Activated naive CD4-positive, alpha-beta T cell treated with anti-CD3 and anti-CD28 coated beads for 36 hours (primary cell): ENCODE results near the gene CLDN19. TPM values are rescaled to one million over a fixed set of nuclear protein-coding genes. Genes with fewer than 3 reads are reported as not detected.
A peak's percentile ranks its signal among the peaks of the same experiment; 100 is the strongest.
"Not testable (repeated sequence)": the region's sequence is repeated elsewhere in the genome, so short reads cannot be mapped to it uniquely, and the experiment has no call there.

Experiments used
- CTCF ChIA-PET: fragments of 350-600 bp; sonication (Branson Sonifier 250); formaldehyde crosslinking; loops from one replicate; lab custom pipeline; 2021; ENCODE audit warnings: antibody characterized with exemption; lab: Charles Lee
- DNase-seq: peaks from one replicate; pipeline ENCODE4 v3.0.0-alpha.2; 2020
- H3K27ac Mint-ChIP-seq: one replicate; pipeline ENCODE4 v1.8.0; 2021; ENCODE audit warnings: mild to moderate bottlenecking, mixed read lengths
- H3K27me3 Mint-ChIP-seq: one replicate; pipeline ENCODE4 v1.8.0; 2021; ENCODE audit warnings: low read depth, mixed read lengths
- H3K36me3 Mint-ChIP-seq: one replicate; pipeline ENCODE4 v1.8.0; 2021; ENCODE audit warnings: low read depth, mixed read lengths
- H3K4me1 Mint-ChIP-seq: one replicate; pipeline ENCODE4 v1.8.0; 2021; ENCODE audit warnings: low read depth, mixed read lengths
- H3K4me3 Mint-ChIP-seq: one replicate; pipeline ENCODE4 v1.8.0; 2021; ENCODE audit warnings: mild to moderate bottlenecking, moderate library complexity, mixed read lengths
- H3K9me3 Mint-ChIP-seq: one replicate; pipeline ENCODE4 v1.8.0; 2021; ENCODE audit warnings: mixed read lengths
- intact Hi-C: fragments of 100-400 bp; cut with micrococcal nuclease; formaldehyde crosslinking; loops from one replicate; pipeline ENCODE4 v1.15.1; 2023
- total RNA-seq, 2 experiments: library from RNA; stranded (reverse); gene quantifications; one replicate each; pipeline ENCODE4 v1.2.3, GENCODE V29; 2021

CLDN19 gene
- total RNA-seq, 2 experiments from 2014 or later = not detected

GRCh38 chr1:42735477-42736105 lies 4.4 kb downstream of the CLDN19 start:
- intact Hi-C loops = no loop called here
- DNase-seq = no peak
- Mint-ChIP-seq H3K4me3 (no peak overlapping the region), H3K9me3 (no peaks in the 10 kb centered on the region), H3K27me3 (no peaks in the 10 kb centered on the region), H3K4me1 (peaks cover 11% of the 10 kb centered on the region), H3K36me3 (no peaks in the 10 kb centered on the region), H3K27ac (no peak overlapping the region)
- CTCF ChIA-PET = interaction anchor here (0.5 to 1.7 kb wide), 3 partner anchors 11 to 226 kb away, joined by 3 to 6 read pairs (median 3); no protein-coding TSS in a partner anchor

DNA sequence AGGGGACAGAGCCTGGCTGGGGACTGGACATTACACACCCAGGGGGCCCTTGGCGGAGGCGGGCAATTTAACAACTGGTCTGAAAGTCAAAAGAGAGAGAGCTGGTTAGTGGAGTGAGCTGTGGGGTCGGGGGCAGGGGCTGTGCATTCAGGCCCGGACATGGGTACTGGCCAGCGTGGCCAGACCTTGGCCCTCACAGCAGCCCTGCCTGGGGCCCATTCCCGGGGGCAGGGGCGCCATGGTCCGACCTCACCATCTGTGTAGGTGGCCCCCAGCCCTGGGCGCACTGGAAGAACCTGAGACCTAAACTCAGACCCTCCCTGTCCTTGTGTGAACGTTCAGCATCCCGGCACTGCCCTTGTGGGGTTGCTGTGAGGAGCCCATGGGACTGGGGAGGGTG lies 5.0 kb downstream of the CLDN19 start:
- Mint-ChIP-seq H3K4me3 (no peak overlapping the region), H3K36me3 (no peaks in the 10 kb centered on the region), H3K27me3 (no peaks in the 10 kb centered on the region), H3K4me1 (peaks cover 11% of the 10 kb centered on the region), H3K27ac (no peak overlapping the region), H3K9me3 (no peaks in the 10 kb centered on the region)
- CTCF ChIA-PET = interaction anchor here (1.7 kb wide), 1 partner anchor 11 kb away, joined by 6 read pairs; no protein-coding TSS in a partner anchor
- intact Hi-C loops = no loop called here
- no peak for DNase-seq

- Mint-ChIP-seq H3K4me3 (no peak overlapping the region), H3K27ac (no peak overlapping the region), H3K36me3 (no peaks in the 10 kb centered on the region), H3K27me3 (no peaks in the 10 kb centered on the region), H3K9me3 (no peaks in the 10 kb centered on the region), H3K4me1 (peaks cover 11% of the 10 kb centered on the region)
- DNase-seq = no peak
- CTCF ChIA-PET = interaction anchor here (0.6 kb wide), 1 partner anchor 11 kb away, joined by 3 read pairs; no protein-coding TSS in a partner anchor
- intact Hi-C loops = no loop called here
These were observed 5.6 kb downstream of the CLDN19 start for GRCh38 chr1:42734201-42735035.

DNA sequence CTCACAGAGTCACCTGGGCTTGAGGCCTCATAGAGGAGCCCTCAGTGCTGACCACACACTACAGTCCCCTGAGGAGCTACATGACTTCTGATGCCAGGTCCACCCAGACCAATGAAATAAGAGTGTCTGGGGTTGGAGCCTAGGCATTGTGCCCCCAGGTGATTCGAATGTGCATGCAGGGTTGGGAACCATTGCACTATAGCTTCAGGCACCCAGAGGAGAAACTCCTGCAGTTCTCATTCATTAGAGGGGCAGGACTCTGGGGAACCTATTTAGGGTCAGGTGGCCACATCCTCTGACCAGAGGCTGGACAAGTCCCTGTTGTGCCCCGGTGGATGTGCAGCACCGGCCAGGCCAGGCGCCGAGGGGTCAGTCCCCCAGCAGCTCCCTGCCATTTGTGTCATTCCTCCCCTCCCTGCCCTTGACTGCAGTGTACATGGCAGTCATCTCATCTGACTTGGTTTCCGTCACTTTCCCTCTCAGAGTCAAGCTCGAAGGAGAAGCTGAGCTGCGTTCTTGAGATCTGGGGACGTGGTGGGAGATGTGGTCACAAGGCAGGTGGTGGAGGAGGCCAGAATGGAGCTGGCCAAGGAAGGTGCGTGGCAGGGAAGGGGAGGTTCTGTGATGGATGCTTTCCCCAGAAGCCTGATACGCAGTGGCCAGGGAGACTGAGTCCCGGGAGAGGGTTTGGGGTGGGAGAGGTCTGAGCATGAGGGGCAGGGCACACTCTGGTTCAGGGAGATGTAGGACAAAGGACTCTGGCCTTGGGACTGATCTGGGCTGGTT lies 6.4 kb downstream of the CLDN19 start:
- CTCF ChIA-PET = interaction anchor here (0.5 to 0.6 kb wide), 3 partner anchors 12 to 1783 kb away, joined by 3 read pairs; no protein-coding TSS in a partner anchor
- H3K27ac Mint-ChIP-seq = no peak overlapping the region
- peaks cover 11% of the 10 kb centered on the region for H3K4me1 Mint-ChIP-seq
- intact Hi-C loops = no loop called here
- no peaks in the 10 kb centered on the region for H3K27me3 Mint-ChIP-seq
- no peak overlapping the region for H3K4me3 Mint-ChIP-seq
- no peak for DNase-seq
- no peaks in the 10 kb centered on the region for H3K9me3 Mint-ChIP-seq
- H3K36me3 Mint-ChIP-seq = no peaks in the 10 kb centered on the region

DNA sequence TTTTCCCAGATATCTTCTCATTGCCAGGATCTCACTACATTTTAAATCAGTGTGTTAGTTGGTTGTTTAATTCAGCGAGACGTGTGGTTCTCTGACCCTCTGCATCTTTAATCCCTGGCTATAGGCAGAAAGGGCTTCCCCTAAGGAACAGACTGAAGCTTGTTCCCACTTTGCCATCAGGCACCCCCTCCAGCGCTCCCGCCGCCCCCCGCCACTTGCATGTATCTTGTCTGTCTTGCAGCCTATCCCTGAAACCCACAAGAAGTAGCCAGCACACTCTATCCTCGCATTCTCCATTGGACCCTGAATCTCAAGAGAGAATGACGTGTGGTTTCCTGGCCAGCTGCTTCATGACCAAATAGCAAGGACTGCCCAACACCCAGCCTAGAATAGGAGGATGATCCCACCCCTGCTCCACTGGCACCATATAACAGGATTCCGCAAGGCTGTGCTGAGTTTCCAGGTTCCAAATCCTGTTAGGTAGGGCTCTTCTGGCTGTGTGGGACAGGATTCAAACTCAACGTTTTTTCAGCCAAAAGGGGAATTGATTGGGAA lies 7.8 kb downstream of the CLDN19 start:
- no peaks in the 10 kb centered on the region for H3K9me3 Mint-ChIP-seq
- intact Hi-C loops = no loop called here
- DNase-seq = no peak
- H3K27ac Mint-ChIP-seq = no peak overlapping the region
- H3K27me3 Mint-ChIP-seq = no peaks in the 10 kb centered on the region
- CTCF ChIA-PET = no interaction called here
- peaks cover 9% of the 10 kb centered on the region for H3K4me1 Mint-ChIP-seq
- no peak overlapping the region for H3K4me3 Mint-ChIP-seq
- H3K36me3 Mint-ChIP-seq = no peaks in the 10 kb centered on the region

GRCh38 chr1:42731585-42731984 lies 8.5 kb downstream of the CLDN19 start:
- H3K4me1 Mint-ChIP-seq = peaks cover 3% of the 10 kb centered on the region
- H3K9me3 Mint-ChIP-seq = no peaks in the 10 kb centered on the region
- intact Hi-C loops = loop anchor here (1.0 to 2.0 kb wide), 4 partner anchors 153 to 585 kb away; no protein-coding TSS in a partner anchor
- H3K36me3 Mint-ChIP-seq = no peaks in the 10 kb centered on the region
- no peaks in the 10 kb centered on the region for H3K27me3 Mint-ChIP-seq
- no peak for DNase-seq
- no peak overlapping the region for H3K27ac Mint-ChIP-seq
- H3K4me3 Mint-ChIP-seq = no peak overlapping the region
- CTCF ChIA-PET = no interaction called here

DNA sequence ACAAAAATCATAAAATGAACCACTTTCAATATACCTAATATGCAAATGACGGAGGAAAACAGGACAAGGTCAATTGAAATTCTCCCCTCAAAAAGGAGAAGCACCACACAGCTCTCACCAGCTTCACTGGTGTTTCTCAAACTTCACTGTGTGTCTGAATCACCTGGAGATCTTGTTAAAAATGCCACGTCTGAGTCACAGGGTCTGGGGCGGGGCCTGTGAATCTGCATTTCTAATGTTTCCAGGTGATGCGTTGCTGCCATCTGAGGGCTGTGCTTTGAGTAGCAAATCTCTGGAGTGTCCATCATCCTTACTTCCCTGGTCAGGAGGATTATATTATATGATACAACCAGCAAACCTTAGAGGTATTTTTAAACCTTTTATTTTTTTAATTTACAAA lies 9.0 kb downstream of the CLDN19 start:
- intact Hi-C loops = loop anchor here (1.0 to 2.0 kb wide), 4 partner anchors 153 to 584 kb away; no protein-coding TSS in a partner anchor
- Mint-ChIP-seq H3K27ac (no peak overlapping the region), H3K36me3 (no peaks in the 10 kb centered on the region), H3K4me1 (peaks cover 3% of the 10 kb centered on the region), H3K9me3 (no peaks in the 10 kb centered on the region), H3K4me3 (no peak overlapping the region), H3K27me3 (no peaks in the 10 kb centered on the region)
- DNase-seq = peak; percentile 87
- CTCF ChIA-PET = interaction anchor here (0.9 to 1.3 kb wide), 4 partner anchors 165 to 584 kb away, joined by 3 to 5 read pairs (median 3); no protein-coding TSS in a partner anchor

GRCh38 chr1:42730002-42730401 lies 10.0 kb downstream of the CLDN19 start:
- intact Hi-C loops = loop anchor here (2.0 kb wide), 1 partner anchor 583 kb away; no protein-coding TSS in a partner anchor
- CTCF ChIA-PET = interaction anchor here (0.7 to 1.3 kb wide), 5 partner anchors 152 to 583 kb away, joined by 3 to 5 read pairs (median 3); no protein-coding TSS in a partner anchor
- no peaks in the 10 kb centered on the region for H3K36me3 Mint-ChIP-seq
- peaks cover 3% of the 10 kb centered on the region for H3K4me1 Mint-ChIP-seq
- no peak overlapping the region for H3K27ac Mint-ChIP-seq
- no peaks in the 10 kb centered on the region for H3K9me3 Mint-ChIP-seq
- DNase-seq = peak; percentile 23
- H3K27me3 Mint-ChIP-seq = no peaks in the 10 kb centered on the region
- no peak overlapping the region for H3K4me3 Mint-ChIP-seq

DNA sequence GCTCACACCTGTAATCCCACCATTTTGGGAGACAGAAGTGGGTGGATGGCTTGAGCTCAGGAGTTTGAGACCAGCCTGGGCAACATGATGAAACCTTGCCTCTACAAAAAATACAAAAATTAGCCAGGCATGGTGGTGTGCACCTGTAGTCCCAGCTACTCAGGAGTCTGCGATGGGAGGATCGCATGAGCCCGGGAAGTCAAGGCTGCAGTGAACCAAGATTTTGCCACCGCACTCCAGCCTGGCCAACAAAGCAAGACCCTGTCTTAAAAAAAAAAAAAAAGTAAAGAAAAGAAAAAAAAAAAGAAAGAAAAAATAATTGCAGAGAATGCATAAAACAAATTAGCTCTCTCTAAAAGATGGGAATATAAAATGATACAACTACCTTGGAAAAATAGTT lies 14.2 kb downstream of the CLDN19 start:
- H3K27ac Mint-ChIP-seq, DNase-seq, H3K4me1 Mint-ChIP-seq, H3K9me3 Mint-ChIP-seq, intact Hi-C loops, H3K4me3 Mint-ChIP-seq, H3K27me3 Mint-ChIP-seq, H3K36me3 Mint-ChIP-seq: not testable (repeated sequence)
- CTCF ChIA-PET = interaction anchor here (0.7 kb wide), 1 partner anchor 292 kb away, joined by 3 read pairs; no protein-coding TSS in a partner anchor

DNA sequence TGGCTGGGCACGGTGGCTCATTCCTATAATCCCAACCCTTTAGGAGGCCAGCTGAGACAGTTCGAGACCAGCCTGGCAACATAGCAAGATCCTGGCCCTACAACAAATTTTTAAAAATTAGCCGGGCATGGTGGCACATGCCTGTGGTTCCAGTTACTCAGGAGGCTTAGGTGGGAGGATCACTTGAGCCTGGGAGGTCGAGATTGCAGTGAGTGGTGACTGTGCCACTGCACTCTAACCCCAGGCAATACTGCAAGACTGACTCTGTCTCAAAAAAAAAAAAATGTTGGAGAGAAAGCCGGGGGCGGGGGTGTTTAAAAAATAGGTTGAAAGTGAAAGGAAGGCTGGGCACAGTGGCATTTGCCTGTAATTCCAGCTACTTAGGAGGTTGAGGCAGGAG lies 16.5 kb downstream of the CLDN19 start:
- H3K36me3 Mint-ChIP-seq = peaks cover 2% of the 10 kb centered on the region
- no peaks in the 10 kb centered on the region for H3K27me3 Mint-ChIP-seq
- H3K4me3 Mint-ChIP-seq = no peak overlapping the region
- CTCF ChIA-PET = no interaction called here
- no peak for DNase-seq
- no peaks in the 10 kb centered on the region for H3K9me3 Mint-ChIP-seq
- no peak overlapping the region for H3K27ac Mint-ChIP-seq
- H3K4me1 Mint-ChIP-seq = no peaks in the 10 kb centered on the region
- intact Hi-C loops = no loop called here

DNA sequence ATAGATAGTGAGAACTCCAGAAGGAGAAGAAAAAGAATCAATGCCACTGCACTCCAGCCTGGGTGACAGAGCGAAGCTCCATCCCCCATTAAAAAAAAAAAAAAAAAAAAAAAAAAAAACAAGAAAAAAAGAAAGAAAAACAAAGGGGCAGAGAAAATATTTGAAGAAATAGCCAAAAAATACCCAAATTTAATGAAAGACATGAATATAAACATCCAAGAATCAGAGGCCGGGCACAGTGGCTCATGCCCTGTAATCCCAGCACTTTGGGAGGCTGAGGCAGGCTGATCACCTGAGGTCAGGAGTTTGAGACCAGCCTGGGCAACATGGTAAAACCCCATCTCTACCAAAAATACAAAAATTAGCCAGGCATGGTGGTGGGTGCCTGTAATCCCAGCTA lies 17.6 kb downstream of the CLDN19 start:
- DNase-seq, H3K9me3 Mint-ChIP-seq, H3K4me3 Mint-ChIP-seq, H3K27me3 Mint-ChIP-seq, H3K4me1 Mint-ChIP-seq, intact Hi-C loops, CTCF ChIA-PET, H3K27ac Mint-ChIP-seq, H3K36me3 Mint-ChIP-seq: not testable (repeated sequence)
